ENCODE data around the gene FGF4.

FGF4 gene, protein sequence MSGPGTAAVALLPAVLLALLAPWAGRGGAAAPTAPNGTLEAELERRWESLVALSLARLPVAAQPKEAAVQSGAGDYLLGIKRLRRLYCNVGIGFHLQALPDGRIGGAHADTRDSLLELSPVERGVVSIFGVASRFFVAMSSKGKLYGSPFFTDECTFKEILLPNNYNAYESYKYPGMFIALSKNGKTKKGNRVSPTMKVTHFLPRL

GRCh38 chr11:69775163-69775755 is at the start of gene FGF4:
FGF4 (minus strand) TSS chr11:69775341; CDS start chr11:69775084, 257 bp downstream.
- H3K27ac ChIP-seq: no peak within 1 kb of the TSS
- DNase-seq (ENCODE audit: low read depth, low spot score): no peak

- H3K27ac ChIP-seq: no peak overlapping the region
- no peak for DNase-seq (ENCODE audit: low read depth, low spot score)
Observed at GRCh38 chr11:69823641-69824265, 48.6 kb upstream of the FGF4 start.

- no peak overlapping the region for H3K27ac ChIP-seq
- DNase-seq (ENCODE audit: low read depth, low spot score): no peak
Observed at GRCh38 chr11:69822676-69823494, 47.7 kb upstream of the FGF4 start.

- no peak overlapping the region for H3K27ac ChIP-seq
- DNase-seq (ENCODE audit: low read depth, low spot score): no peak
Observed at GRCh38 chr11:69821511-69822040, 46.4 kb upstream of the FGF4 start.

DNA sequence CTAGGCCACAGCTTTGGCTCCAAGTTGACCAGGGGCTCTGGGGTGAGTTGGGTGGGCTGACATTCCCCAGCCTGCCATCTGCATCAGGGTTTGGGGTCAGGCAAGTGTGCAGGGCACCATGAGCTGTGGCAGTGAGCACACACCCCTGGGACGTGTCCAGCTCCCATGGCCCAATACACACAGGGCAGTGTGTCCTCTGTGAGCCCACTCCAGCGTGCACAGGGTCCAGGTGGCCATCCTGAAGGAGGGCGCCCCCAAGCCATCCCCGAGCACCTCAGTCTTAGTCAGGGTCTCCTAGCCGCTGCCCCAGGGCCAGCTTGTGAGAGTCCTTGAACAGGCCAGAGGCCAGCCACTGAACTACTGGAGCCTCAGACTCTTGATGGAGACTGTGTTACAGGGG is 45.3 kb upstream of the FGF4 start:
- no peak overlapping the region for H3K27ac ChIP-seq
- no peak for DNase-seq (ENCODE audit: low read depth, low spot score)

- H3K27ac ChIP-seq: no peak overlapping the region
- no peak for DNase-seq (ENCODE audit: low read depth, low spot score)
Observed at GRCh38 chr11:69819541-69820070, 44.5 kb upstream of the FGF4 start.

DNA sequence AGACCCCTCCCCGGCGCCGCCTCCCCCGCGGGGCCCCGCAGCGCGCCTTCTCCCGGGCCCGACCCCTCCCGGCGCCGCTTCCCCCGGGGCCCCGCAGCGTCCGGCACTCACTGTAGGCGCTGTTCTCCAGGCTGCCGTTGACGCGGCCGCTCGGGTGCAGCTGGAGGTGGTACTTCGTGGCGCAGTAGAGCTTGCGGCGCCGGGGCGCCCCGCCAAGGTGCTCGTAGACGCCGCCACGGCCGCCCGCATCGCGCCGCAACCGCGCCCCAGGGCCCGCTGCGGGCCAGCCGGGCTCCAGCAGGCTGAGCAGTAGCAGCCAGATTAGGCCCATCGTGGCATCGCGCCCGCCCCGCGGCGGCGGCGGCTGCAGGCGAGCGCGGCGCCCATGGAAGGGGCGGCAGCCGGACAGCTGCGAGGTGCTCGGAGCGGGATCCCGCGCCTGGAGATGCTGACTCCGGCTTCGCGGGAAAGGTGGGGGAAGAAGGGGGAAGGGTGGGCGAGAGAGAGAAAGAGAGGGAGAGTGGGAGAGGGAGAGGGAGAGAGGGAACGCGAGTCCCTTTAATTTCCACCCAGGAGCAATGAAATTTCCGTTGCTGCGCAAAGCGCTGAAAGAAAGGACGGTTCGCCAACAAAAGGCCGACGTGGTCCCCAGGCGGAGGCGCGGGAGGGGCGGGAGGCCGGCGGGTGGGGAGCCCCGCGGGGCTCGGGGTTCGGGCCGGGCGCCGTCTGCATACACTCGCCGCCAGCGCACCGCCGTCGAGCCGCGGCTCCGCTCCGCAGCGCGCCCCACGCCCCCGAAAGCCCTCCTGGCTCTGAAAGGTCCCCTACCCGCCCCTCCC is 43.7 kb upstream of the FGF4 start, which contains the start of gene FGF3:
Gene FGF3 (minus strand): TSS at position 814 of the 839 bp plus-strand sequence. CDS start 483 bp downstream, at position 331.
- H3K27ac ChIP-seq: no peak within 1 kb of the TSS
- no peak for DNase-seq (ENCODE audit: low read depth, low spot score)

DNA sequence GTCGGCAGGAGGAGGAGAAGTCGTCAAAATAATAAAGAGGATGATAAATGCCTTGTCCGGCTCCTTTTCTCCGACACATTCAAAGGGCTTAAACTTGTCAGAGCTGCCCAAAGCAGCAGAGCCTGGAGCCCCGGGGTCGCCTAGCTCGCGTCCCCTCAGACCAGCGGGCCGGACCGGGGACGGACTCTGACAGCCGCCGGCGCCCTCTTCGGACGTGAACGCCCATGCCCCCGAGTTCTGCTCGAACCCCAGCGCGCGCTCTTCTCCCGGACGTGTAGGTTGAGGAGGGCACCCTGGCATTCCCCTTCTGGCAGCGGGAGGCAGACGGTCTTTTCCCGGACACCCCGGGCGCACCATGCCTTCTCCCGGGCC is 43.1 kb upstream of the FGF4 start:
- no peak for DNase-seq (ENCODE audit: low read depth, low spot score)
- H3K27ac ChIP-seq: no peak overlapping the region

GRCh38 chr11:69817265-69818230 is 42.4 kb upstream of the FGF4 start:
- no peak overlapping the region for H3K27ac ChIP-seq
- no peak for DNase-seq (ENCODE audit: low read depth, low spot score)

GRCh38 chr11:69816671-69817070 is 41.5 kb upstream of the FGF4 start:
- DNase-seq (ENCODE audit: low read depth, low spot score): no peak
- no peak overlapping the region for H3K27ac ChIP-seq

DNA sequence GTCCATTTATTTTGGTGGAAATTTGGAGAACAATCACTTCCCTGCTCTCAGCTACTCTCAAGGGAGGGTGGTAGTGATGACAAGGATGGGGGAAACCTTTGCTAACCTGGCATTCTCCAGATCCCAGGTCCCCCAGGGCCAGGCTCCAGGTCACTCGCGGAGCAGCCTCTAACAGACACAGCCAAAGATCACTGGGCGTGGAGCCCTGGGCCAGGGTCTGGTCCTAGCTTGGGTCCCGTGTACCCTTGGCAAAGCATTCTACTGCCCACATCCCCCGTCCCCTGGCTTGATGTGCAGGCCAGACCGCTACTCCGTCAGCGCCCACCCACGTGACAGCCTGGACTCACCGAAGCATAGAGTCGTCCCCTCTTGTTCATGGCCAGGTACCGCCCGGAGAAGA is 40.8 kb upstream of the FGF4 start:
- no peak for DNase-seq (ENCODE audit: low read depth, low spot score)
- no peak overlapping the region for H3K27ac ChIP-seq

DNA sequence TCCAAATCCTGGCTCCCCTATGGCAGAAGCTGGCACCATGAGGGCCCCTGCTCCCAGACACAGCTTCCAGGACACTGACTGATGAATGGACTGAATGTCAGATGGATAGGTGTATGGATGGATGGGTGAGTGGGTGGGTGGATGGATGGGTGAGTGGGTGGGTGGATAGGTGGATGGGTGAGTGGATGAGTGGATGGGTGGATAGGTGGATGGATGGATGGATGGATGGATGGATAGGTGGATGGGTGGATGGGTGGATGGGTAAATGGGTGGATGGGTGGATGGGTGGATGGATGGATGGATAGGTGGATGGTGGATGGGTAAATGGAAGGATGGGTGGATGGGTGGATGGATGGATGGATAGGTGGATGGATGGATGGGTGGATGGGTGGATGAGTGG is 39.8 kb upstream of the FGF4 start:
- no peak for DNase-seq (ENCODE audit: low read depth, low spot score)
- H3K27ac ChIP-seq: no peak overlapping the region

DNA sequence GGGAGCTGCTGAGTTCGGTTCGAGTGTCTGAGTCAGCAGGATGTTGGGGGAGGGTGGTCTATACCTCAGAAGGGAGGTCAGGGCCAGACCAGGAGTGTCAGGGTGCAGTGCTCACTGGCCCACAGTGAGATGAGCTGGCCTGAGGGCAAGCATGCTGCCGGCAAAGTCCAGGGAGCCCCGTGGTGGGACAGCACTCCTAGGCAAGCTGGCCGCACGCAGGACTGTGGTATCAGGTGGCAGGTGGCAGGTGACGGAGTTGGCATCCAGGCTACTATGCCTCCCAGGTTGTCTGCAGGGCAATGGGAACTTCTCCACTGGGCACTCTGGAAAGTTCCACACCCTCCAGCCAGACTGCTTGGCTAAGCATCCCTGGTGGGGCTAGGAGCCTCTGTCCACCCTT is 39.3 kb upstream of the FGF4 start:
- H3K27ac ChIP-seq: no peak overlapping the region
- DNase-seq (ENCODE audit: low read depth, low spot score): no peak

DNA sequence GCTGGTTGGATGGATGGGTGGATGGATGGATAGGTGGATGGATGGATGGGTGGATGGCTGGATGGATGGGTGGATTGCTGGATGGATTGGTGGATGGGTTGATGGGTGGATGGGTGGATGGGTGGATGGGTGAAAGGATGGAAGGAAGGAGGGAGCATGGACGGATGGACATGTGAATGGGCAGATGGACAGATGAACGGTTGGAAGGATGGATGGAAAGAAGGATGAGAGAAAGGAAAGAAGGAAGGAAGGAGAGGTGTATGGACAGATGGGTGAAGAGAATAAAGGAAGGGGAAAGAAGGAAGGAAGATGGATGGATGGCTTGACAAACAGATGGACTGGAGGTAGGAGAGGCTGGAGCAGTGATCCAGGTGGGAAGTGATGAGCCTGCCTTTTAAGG is 38.7 kb upstream of the FGF4 start:
- DNase-seq (ENCODE audit: low read depth, low spot score): no peak

DNA sequence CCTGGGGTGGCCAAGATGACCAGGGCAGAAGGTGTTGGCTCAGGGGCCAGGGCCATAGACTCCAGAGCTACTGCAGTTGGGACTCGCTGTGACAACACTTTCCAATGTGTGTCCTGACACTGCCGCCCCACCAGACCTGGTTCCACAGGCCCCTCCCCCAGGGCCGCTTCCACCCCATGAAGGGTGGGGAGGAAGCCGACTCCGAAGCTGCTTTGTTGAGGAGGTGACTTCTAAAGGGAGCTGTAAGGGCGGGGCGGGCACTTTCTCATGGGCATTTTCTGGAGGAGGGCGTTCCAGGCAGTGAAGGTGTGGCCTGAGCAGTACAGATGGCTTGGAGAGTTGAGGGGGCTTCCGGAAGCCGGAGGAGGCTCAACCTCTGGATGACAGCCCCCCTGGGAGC is 37.8 kb upstream of the FGF4 start:
- H3K27ac ChIP-seq: no peak overlapping the region
- DNase-seq (ENCODE audit: low read depth, low spot score): no peak

More for the DNA sequence above, 38.7 kb upstream of the FGF4 start:
- H3K27ac ChIP-seq: no peak overlapping the region

GRCh38 chr11:69812256-69812655 is 37.1 kb upstream of the FGF4 start:
- no peak overlapping the region for H3K27ac ChIP-seq
- DNase-seq (ENCODE audit: low read depth, low spot score): no peak

GRCh38 chr11:69811431-69811830 is 36.3 kb upstream of the FGF4 start:
- DNase-seq (ENCODE audit: low read depth, low spot score): no peak
- no peak overlapping the region for H3K27ac ChIP-seq

DNA sequence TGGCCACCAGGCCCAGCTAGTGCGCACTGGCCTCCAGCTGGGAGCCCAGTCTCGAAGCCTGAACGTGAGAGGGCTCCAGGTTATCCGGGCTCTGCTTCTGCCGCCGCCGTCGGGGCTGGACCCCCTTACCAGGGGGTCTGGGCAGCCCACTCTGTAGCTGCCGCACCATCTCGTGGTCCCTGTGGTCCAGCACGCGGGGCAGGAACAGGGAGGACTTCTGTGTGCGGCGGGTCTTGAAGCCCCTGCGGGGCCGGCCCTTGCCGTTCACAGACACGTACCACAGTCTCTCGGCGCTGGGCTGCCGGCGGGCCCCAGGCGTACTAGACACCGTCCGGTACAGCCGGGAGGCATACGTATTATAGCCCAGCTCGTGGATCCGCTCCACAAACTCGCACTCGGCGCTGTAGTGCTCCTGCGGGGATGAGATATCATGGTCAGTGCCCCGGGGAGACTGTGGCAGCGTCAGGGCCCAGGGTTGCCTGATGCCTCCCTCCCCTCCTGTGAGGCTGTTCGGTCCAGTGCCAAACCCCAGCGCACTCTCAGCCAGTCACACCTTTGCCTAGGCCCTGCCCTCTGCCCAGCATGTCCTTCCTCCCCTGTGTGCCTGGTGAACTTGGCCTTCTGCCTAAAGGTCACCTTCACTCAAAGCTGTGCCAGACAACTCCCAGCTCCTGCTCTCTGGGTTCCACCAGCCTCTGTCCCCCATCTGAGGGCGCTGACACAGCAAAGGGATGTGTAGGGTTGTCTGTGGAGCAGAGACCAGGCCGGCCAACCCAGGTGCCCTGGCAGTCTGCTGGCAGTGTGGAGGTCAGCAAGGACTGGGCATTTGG is 35.4 kb upstream of the FGF4 start:
- no peak for DNase-seq (ENCODE audit: low read depth, low spot score)

More for the DNA sequence above, 35.4 kb upstream of the FGF4 start:
- H3K27ac ChIP-seq: no peak overlapping the region

Data from epithelial cell of prostate (primary cell).